Fibroblast of villous mesenchyme (primary cell): ENCODE measurements around the gene SLC36A3. TPM values are rescaled to one million over a fixed set of nuclear protein-coding genes. Genes with fewer than 3 reads are reported as not detected.

Source experiments
- DNase-seq: peaks from one replicate; pipeline ENCODE4 v3.0.0-alpha.2; 2010; ENCODE audit warnings: low read depth
- H3K4me3 ChIP-seq: 2 replicates; pipeline ENCODE4 v1.5.1; 2011; ENCODE audit warnings: low read depth, mild to moderate bottlenecking, low read length
- total RNA-seq: library from RNA; depleted of rRNA; stranded (reverse); fragments of >200 nt; gene quantifications from 2 replicates; pipeline ENCODE4 v1.2.3, GENCODE V29; 2012
- TF ChIP-seq, protein P1 (sequence below): IDR thresholded peaks from 2 replicates; pipeline ENCODE4 v1.5.1; 2012; ENCODE audit warnings: low read depth, mild to moderate bottlenecking, low read length; ENCODE audit not compliant: insufficient read depth

SLC36A3 gene
- total RNA-seq, 1 donor, result not detected

DNA sequence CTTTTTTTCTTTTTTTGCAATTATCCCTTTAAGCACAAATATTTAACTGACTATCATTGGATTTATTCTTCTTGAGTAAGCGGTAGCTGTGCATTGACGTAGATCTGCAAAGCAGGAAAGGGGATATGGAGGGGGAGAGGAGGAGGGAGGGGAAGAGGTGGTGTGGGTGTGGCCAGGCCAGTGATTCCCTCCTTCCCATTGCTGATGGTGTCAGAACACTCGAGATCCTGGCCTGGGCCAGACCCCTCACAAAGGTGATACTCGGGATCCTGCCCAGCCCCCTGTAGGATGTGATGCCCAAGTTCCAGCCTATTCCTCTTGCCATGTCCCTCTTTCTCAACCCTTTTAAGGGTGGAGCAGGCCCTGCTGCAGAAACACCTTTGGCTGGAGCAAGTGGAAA, 9.9 kb downstream of the SLC36A3 start:
- TF ChIP-seq, protein P1, sequence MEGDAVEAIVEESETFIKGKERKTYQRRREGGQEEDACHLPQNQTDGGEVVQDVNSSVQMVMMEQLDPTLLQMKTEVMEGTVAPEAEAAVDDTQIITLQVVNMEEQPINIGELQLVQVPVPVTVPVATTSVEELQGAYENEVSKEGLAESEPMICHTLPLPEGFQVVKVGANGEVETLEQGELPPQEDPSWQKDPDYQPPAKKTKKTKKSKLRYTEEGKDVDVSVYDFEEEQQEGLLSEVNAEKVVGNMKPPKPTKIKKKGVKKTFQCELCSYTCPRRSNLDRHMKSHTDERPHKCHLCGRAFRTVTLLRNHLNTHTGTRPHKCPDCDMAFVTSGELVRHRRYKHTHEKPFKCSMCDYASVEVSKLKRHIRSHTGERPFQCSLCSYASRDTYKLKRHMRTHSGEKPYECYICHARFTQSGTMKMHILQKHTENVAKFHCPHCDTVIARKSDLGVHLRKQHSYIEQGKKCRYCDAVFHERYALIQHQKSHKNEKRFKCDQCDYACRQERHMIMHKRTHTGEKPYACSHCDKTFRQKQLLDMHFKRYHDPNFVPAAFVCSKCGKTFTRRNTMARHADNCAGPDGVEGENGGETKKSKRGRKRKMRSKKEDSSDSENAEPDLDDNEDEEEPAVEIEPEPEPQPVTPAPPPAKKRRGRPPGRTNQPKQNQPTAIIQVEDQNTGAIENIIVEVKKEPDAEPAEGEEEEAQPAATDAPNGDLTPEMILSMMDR, result no peak
- DNase-seq, result no peak
- no peak overlapping the region for H3K4me3 ChIP-seq

DNA sequence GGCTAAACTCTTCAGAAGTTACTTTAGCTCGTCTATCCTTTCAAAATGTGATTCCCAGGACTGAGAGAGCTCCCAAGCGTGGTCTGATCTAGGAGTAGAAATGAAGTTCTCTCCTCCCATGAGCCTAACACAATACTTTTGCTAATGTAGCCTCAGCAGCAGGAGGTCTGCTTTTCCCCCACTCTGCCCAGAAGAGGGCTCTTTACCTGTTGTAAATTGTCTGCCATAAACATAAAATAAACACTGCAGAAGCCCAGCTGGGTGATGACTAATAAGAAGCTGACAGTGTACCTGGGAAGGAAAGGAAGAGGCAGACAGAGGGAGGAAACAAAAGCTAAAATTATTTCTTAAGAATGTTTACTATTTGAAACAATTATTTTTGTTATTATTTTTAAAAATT, 15.4 kb downstream of the SLC36A3 start:
- no peak for DNase-seq
- H3K4me3 ChIP-seq, result no peak overlapping the region
- TF ChIP-seq, protein P1, result no peak

DNA sequence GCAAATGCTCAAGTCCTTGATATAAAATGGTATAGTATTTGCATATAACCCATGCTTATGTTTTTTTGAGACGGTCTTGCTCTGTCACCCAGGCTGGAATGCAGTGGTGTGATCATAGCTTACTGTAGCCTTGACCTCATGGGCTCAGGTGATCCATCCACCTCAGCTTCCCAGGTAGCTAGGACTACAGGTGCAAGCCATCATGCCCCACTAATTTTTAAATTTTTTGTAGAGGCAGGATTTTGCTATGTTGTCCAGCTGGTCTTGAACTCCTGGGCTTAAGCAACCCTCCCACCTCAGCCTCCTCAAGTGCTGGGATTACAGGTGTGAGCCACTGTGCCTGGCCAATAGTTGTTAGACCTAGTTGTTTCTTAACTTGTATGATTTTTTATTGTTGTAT, 17.3 kb downstream of the SLC36A3 start:
- TF ChIP-seq, protein P1, result no peak
- H3K4me3 ChIP-seq, result no peak overlapping the region
- no peak for DNase-seq

DNA sequence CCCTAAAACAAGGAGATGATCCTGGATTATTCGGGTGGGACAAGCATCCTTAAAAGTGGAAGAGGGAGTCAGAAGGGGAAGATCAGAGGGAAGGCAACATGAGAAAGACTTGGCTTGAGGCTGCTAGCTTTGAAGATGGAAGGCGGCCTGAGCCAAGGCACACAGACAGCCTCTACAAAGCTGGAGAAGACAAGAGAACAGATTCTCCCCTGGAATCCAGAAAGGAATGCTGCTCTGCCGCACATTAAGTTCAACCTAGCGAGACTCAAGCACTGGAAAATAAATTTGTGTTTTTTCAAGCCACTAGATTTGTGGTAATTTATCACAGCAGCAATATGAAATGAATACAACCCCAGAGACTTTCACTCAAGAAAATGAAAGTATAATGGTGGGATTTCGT, 17.9 kb downstream of the SLC36A3 start:
- TF ChIP-seq, protein P1, result no peak
- H3K4me3 ChIP-seq, result no peak overlapping the region
- no peak for DNase-seq

DNA sequence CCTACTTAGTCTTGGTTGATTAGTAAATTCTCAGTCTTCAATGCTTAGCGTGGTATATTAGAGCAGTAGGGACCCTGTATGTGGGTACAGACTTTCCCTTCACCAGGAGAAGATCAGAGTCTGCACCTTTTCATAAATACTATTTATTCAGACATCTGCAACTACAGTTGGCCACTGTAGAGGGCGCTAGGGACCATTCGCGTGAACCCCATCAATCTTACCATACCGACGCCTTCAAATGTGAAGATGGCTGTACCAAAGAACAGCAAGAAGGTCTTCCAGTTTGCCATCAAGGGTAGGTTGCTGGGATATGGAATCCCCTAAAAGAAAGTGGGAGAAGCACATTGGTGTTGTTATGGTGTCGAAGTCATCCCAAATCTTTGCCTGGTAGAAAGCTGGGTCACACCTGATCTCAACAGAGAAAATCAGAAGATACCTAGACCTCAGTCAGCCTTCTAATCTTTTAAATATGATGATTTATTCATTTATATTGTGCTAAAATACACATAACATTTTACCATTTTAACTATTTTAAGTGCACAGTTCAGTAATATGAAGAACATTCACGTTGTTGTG, 19.1 kb downstream of the SLC36A3 start:
- no peak overlapping the region for H3K4me3 ChIP-seq
- TF ChIP-seq, protein P1, result peak; percentile 28
- DNase-seq, result no peak

DNA sequence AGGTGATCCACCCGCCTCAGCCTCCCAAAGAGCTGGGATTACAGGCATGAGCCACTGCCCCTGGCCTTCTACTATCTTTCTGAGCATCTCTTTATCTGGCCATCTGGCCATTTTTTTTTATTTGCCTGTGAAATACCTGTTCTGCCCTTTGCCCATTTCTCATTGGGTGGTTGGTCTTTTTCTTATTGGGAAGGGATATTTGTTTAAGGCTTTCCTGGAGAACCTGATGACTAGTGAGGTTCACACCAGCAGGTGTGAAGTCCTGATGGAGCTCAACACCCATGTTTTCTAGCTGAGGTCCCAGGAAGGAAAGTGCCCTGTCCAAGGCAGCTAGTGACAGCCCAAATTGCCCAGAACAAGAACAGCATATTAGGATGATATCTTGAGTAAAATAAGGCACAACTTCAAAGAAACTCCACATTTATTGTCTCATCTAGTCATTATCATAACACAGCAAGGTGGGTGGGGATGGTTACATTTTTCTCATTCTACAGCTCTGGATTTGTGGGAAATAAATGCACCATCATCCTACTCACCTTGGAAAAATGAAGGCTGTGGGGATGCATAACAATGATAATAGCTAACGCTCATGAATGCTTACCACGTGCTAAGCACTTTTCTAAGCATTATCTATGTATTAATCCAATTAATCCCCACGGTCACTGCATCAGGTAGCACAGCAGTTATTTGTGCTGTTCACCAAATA, 20.3 kb downstream of the SLC36A3 start:
- no peak overlapping the region for H3K4me3 ChIP-seq
- DNase-seq, result no peak
- TF ChIP-seq, protein P1, result no peak

DNA sequence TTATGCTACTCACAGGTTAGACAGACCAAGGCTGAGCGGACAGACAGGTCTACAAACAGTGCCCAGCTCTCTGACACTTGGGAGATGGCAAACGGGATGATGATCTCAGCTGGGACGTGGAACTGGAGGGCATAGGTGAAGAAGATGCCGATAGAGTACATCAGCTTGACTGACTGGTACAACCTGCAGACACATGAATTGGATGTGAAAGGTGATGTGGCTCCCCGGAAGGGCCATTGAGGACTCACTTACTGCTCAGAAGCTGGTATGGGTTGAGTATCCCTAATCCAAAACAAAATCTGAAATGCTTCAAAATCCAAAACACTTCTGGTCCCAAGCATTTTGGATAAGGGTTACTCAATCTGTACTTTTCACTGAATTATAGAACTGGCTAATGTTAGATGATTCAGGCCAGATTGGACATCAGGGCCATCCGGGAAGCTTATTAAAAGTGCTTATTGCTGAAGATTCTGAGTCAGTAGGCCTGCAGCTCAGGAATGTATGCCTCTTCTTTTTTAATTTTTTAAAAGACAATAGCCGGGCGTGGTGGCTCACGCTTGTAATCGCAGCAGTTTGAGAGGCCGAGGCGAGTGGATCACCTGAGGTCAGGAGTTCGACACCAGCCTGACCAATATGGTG, 22.4 kb downstream of the SLC36A3 start:
- H3K4me3 ChIP-seq, result no peak overlapping the region
- TF ChIP-seq, protein P1, result no peak
- no peak for DNase-seq
